ENCODE results near the gene PNMT.

GRCh38 chr17:39636587-39636926, 31.7 kb upstream of the PNMT start:
- TF ChIP-seq CTCF (conservative IDR thresholded peaks at IDR 0.05; ENCODE audit: low read depth in 2 of 2) (no peak), REST (IDR thresholded peaks at IDR 0.05; ENCODE audit: unreplicated experiment) (no peak), EZH2phosphoT487 (IDR thresholded peaks at IDR 0.05; ENCODE audit: unreplicated experiment) (no peak), JUNB (IDR thresholded peaks at IDR 0.05; ENCODE audit: unreplicated experiment) (no peak)
